GM21447 (cell line): ENCODE measurements around the gene PRXL2A.

Source experiments
- ATAC-seq: cut with Tn5 transposase; IDR thresholded peaks from one replicate; pipeline ENCODE4 v1.9.1; 2021; ENCODE audit not compliant: unreplicated experiment

The PRXL2A gene

GRCh38 chr10:80444124-80444523 is 35.8 kb downstream of the PRXL2A start:
- ATAC-seq = no peak

DNA sequence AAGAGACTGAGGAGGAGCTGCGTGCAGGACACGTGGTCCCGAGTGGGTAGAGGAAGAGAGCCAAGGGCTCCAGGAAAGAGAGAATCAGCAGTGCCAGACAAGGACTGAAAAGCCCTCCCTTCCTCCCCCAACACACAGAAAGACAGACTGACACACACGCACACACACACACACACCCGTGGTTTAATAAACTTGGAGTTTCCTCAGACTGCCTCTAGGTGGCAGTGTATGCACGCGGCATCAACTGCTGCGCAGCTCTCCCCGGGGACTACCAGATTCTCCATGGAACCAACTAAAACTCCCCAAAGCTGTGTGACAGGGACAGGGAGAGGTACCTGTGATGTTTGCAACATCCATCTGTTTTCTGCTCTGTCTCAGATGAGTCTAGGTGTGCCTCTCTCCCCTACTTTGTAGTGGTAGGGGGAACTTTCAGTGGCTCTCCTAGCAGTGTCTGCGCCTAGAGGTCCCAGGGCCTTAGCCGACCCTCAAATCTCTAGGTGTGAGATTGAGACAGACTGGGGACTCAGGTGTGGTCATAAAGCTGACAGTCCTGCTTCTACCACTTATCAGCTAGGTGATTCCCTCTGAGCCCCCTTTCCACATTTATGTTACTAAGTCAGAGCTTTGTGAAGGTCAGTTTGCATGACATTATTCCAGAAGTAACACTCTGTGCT is 36.4 kb downstream of the PRXL2A start:
- ATAC-seq = peak; percentile 71

- ATAC-seq = no peak
Measured at GRCh38 chr10:80447436-80448190, 39.3 kb downstream of the PRXL2A start.

- ATAC-seq = no peak
Measured at GRCh38 chr10:80448209-80448942, 40.0 kb downstream of the PRXL2A start.

DNA sequence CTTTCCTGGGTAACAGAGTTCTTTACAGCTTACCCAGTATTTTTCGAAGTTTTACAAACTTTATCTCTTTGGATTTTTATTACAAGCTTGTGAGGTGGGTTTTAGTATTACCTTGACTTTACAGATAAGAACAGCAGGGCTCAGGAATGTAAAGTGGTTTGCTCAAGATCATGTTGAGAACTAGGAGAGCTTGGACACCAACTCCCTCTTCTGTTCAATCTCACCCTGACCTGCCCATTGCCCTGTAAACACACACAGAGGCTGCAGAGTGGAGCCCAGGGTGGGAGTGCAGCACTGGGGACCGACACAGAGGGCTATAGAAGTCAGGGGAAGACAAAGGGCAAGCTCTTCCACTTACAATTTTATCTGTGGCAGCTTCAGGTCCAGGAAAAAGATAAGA is 41.2 kb downstream of the PRXL2A start:
- ATAC-seq = no peak

DNA sequence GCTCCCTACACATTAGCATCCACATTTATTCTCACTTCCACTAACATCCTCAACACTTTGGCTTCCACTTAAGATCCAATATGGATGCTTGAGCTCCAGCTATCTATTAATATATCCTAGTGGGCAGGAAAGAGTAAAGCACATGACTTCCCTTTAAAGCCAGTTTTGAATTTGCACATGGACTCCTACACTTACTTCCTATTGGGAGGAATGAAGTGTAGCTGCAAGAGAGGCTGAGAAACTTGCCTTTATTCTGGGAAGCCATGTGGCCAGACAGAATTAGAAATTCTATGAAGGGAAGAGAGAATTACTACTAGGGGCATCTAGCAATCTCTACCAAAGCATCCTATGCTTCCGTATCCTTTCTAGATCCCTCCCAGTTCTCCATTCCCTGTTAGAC is 42.8 kb downstream of the PRXL2A start:
- ATAC-seq = no peak

DNA sequence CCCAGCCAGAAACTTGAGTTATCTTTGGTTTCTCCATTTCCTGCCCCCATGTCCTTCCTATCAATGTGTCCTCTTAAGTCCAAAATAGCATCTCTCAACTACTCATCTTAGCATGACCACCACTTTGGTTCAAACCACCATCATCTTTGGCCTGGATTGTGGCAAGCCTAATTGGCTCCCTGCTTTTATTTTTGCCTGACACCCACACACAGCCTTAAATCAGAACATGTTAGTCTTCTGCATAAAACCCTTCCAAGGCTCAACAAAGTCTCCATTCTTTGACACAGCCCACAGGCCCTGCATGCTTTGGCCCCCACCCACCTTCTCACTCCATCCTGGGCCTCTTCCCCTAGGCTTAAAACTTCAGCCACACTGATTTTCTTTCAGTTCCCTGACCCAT is 43.7 kb downstream of the PRXL2A start:
- ATAC-seq = no peak

GRCh38 chr10:80452640-80453039 is 44.3 kb downstream of the PRXL2A start:
- no peak for ATAC-seq

- ATAC-seq = no peak
Measured at GRCh38 chr10:80453056-80453841, 44.9 kb downstream of the PRXL2A start.

DNA sequence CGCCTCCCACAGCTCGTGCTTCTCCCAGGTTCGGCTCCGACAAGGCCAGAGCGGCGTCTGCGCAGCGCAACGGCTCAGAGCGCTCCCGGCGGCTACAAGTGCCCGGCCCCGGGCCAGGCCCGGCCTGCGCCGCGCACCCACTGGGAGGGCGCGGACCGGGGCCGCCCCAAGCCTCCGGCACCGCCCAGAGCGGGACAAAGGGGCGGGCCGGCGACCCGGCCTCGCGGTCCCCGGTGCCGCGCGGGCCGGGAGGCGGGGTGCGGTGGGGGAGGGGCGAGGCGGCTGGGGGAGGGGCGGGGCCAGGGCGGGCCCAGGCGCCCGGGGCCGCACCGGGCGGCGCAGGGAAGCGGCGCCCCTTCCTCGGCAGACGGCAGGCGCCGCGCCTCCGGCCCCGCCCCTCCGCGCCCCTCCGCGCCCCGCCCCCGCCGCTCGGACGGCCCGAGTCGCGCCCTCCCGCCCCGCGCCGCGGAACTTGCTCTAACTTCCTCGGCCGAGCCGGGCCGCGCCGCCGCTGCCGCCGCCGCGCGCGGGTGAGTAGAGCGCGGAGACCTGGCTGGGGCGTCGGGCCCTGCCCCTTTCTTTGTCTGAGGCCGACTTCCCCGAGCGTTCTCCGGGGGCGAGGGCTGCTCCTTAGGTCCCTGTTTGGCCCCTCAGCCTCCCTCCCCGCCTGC is 45.6 kb downstream of the PRXL2A start, which contains the start of gene TSPAN14:
TSS of gene TSPAN14 (plus strand) at position 469 of the 671 bp plus-strand sequence. CDS start 34,924 bp downstream, outside the sequence.
- ATAC-seq = peak; percentile 45

DNA sequence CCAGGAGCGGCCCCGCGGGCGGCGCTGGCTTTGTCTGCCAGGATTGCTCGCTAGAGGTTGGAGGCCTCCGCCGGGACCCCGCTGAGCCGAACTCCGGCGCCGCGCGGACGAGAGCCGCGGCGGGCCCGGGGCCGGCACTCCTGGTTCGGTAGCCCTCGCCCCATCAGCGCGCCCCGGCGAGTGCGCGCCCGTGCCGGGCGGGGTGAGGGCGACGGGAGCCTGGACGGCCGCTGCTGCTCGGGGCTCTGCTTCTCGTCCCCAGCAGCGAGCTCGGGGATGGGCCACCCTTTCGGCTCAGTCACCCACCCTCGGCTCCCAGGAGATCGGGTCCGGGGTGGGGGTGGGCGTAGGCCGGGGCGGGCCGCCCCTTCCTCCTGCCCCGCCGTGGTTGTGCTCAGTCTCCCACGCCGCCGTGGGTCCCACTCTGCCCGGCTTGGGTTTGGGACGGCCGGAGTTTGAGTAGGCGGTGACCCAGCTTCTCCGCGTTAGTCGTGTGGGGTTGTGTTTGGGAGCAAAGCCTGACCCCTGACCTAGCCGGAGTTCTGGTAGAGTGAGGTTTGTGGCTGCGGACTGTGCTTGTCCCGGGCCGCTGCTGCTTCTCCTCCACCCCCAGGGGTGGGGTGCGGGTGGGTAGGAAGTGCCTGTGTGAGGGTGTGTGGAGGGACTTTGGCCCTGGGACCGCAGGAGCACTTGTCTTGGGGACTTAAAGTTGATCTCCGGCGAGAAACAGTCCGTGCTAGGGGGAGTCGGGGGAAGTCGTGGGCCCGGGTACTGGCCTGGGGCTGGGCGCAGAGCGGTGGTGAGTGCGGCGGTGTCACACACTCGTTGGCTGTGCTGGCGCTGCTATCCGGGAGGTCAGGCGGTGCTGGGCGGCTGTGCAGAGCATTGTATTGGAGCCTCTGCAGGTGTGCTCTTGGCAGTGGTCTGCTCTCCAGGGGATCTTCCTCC is 46.4 kb downstream of the PRXL2A start:
- peak; percentile 20 for ATAC-seq

DNA sequence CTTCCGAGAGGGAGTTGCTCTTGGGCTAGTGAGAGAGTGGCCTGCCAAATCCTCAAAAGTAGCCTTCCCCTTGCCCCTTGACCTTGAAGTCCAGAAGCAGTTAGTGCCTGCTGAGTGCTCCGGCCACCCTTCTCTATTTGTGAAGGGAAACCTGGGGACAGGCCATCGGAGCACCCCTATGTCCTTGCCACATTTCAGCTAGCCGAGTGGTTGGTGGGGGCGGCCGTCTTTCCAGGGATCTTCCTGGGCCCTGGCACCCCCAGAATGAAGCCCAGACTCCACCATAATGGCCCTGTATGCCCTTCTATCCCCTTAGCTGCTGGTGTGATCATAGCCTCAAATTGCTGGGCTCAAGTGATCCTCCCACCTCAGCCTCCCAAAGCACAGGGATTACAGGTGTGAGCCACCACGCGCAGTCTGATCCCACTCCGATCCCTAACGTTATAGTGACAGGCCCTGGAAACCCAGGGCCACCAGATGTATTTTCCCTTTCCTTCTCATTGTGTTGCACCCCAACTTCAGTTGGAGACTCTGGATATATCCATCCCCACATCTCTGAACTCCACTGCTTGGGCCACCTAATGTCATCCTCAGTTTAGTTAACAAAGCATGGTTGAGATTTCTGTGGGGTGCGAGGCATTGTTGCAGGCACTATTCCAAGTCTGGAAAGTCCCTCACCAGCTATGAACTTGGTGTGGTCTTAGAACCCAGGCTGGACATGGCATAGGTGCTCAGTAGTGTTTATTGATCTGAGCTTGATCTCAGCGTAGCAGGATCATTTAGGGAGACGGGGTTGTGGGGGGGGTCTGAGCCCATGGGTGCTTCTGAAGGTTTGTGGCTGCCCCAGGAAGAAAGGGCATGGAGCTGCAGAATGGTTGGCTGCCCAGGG is 47.4 kb downstream of the PRXL2A start:
- no peak for ATAC-seq

GRCh38 chr10:80457554-80458262 is 49.4 kb downstream of the PRXL2A start:
- ATAC-seq = no peak

- ATAC-seq = no peak
Measured at GRCh38 chr10:80458263-80458625, 49.9 kb downstream of the PRXL2A start.

DNA sequence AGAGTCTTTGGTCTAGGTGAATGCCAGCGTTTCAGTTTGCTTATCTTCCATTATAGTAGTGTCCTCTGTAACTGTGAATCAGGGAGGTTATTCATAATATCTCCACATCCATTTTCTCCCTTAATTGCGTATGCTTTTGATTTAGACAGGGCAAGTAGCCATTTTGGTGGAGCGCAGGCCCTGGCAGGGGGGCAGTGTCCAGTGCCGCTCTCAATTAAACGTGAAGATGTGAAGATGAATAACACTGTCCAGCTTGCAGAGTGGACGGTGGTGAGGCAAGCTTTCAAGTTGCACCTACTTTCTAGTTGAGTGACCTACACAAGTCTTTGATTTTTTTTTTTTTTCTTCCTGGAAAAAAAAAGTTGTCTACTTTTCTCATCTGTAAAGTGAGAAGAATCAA is 50.3 kb downstream of the PRXL2A start:
- no peak for ATAC-seq

DNA sequence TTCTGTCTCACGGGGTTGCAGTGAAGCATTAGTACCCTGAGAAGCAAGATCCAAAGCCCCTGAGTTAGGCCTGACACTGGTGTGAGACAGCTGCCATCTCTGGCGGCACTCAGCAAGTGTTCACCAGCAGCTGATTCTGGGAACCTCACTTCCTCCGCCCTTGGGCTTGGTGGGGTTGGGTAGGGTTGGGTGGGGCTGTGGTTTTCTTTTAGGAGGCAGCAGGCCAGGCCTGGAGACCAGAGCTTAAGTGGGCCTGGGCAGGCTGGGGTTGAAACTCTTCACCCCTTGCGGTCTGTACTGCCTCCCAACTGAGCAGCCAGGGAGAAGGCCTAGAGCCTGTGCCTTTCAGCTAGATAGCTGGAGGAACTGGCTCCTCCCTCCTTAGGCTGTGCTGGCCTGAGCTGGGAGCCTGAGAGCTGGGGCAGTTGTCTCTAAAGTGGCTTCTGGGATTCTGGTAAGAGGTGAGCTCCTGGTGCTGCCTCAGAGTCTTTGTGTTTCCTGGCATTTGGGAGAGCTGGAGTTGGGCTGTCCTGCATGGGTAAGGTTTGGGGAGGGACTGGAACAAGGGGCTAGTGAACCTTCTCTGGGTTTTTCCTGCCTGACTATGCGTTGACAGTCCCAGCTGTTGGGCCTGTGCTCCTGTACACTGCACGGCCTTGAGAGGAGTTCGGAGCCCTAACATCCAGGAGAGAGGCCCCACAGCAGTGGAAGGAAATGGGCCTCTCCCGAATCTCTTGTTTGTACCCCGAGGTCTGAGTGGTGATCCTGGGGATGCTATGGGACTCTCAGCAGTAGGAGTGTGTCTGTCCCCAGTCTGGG is 50.9 kb downstream of the PRXL2A start:
- ATAC-seq = peak; percentile 44
